Naive thymus-derived CD8-positive, alpha-beta T cell (primary cell): ENCODE data around the gene ZKSCAN7. TPM values are rescaled to one million over a fixed set of nuclear protein-coding genes. Genes with fewer than 3 reads are reported as not detected.
"Not testable (repeated sequence)": the region's sequence is repeated elsewhere in the genome, so short reads cannot be mapped to it uniquely, and the experiment has no call there.

Experiments
- ATAC-seq, 2 donors: fragments of 150-1000 bp; cut with Tn5 transposase in 1 of 2; sonication (Bioruptor Pico), chemical (Tn5 transposase) in 1 of 2; 1 replicate in 1 of 2; 2 replicates in 1 of 2; pipeline ENCODE4 v1.10.0; 2021; ENCODE audit warnings: mild to moderate bottlenecking in 2 of 2, moderate library complexity in 2 of 2
- POLR2A ChIA-PET: fragments of 350-600 bp; sonication (Branson Sonifier 250); formaldehyde crosslinking; loops from one replicate; lab custom pipeline; 2021; ENCODE audit warnings: antibody characterized with exemption; lab: Charles Lee
- DNase-seq, 10 donors: peaks; one replicate each; pipeline versions ENCODE4 v3.0.0 to v3.0.0-alpha.2; 2020 to 2022
- H3K27ac Mint-ChIP-seq, 10 donors: one replicate each; pipeline ENCODE4 v1.8.0; 2020 to 2022; ENCODE audit warnings: mild to moderate bottlenecking in 10 of 10, mixed read lengths in 10 of 10, moderate library complexity in 4 of 10, inconsistent platforms in 1 of 10
- H3K27me3 Mint-ChIP-seq, 5 donors: one replicate each; pipeline ENCODE4 v1.8.0; 2021 to 2022; ENCODE audit warnings: mixed read lengths in 5 of 5
- H3K36me3 Mint-ChIP-seq, 3 donors: one replicate each; pipeline ENCODE4 v1.8.0; 2020 to 2022; ENCODE audit warnings: mixed read lengths in 3 of 3, mild to moderate bottlenecking in 2 of 3, inconsistent platforms in 1 of 3
- H3K4me1 Mint-ChIP-seq, 4 donors: one replicate each; pipeline ENCODE4 v1.8.0; 2021 to 2022; ENCODE audit warnings: mixed read lengths in 4 of 4
- H3K4me3 Mint-ChIP-seq, 10 donors: one replicate each; pipeline ENCODE4 v1.8.0; 2020 to 2022; ENCODE audit warnings: mild to moderate bottlenecking in 10 of 10, mixed read lengths in 10 of 10, moderate library complexity in 6 of 10, inconsistent platforms in 1 of 10
- H3K9me3 Mint-ChIP-seq, 9 donors: one replicate each; pipeline ENCODE4 v1.8.0; 2020 to 2022; ENCODE audit warnings: mixed read lengths in 9 of 9, mild to moderate bottlenecking in 3 of 9, inconsistent platforms in 1 of 9, moderate library complexity in 1 of 9
- polyA plus RNA-seq, 3 donors: library from polyadenylated mRNA; unstranded; fragments of 300-500 nt; fragmentation: Illumina TruSeq; gene quantifications; one replicate each; pipeline ENCODE4 v1.2.3, GENCODE V29; 2021
- total RNA-seq, 8 experiments: library from RNA in 2 of 8; stranded (reverse) in 2 of 8; gene quantifications; one replicate each; pipeline ENCODE4 v1.2.3 and lab custom pipeline; 2021 to 2026

ZKSCAN7 gene
- total and polyA plus RNA-seq, 5 experiments from 2014 or later = 2.6 to 10.5 (median 5.9) TPM

DNA sequence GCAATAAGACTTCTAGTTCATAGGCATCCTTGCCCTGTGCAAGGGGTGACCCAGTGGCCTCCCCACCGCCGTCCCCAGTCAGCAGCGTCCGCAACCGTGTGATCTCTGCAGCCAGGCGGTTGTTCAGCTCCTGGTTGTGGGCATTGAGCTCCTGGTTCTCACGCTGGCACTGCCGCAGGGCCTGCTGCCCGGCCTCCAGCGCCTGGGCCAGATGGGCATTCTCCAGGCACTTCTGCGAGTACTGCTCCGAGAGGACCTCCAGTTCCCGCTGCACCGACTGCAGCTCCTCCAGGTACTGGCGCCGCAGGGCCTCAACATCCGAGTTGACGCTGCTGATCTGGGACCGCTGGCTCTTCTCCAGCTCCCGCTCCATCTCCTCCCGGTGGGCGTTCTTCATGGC lies 23.3 kb downstream of the ZKSCAN7 start:
- H3K27me3 Mint-ChIP-seq, ATAC-seq, H3K27ac Mint-ChIP-seq, POLR2A ChIA-PET, DNase-seq, H3K4me1 Mint-ChIP-seq: not testable (repeated sequence)
- Mint-ChIP-seq H3K36me3 (peaks cover 7 to 32% (median 11%) of the 10 kb centered on the region in 3 donors), H3K4me3 (peak overlapping the region in 1 of 10 donors; percentile 65), H3K9me3 (peaks cover 0 to 71% (median 15%) of the 10 kb centered on the region in 9 donors)

DNA sequence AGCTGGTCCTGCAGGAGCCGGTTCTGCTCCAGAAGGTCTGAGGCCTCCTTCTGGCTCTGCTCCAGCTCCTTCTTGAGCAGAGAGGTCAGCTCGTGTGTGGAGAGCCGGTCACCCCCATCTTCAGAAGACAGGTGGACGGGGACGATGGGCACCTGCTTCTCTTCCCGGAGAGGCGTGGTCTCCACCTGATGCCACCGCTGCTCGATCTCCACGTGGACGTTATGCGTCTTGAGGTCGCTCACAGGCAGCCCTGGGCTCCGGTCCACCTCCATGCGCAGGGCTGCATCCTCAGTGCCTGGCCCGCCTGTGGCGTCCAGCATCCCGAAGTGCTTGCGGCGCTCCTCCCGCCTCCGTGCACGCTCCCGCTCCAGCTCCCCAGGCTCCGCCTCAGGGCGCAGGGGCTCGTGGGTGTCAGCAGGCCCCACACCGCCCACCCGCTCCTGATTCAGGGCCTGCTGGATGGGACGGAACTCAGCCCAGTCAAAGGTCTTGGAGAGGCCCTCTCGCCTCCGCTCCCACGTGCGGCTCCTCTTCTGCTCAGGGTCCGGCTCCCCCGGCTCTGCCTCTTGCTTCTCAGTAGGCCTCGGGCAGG lies 24.0 kb downstream of the ZKSCAN7 start:
- H3K4me3 Mint-ChIP-seq, H3K4me1 Mint-ChIP-seq, POLR2A ChIA-PET, H3K27ac Mint-ChIP-seq, DNase-seq, ATAC-seq: not testable (repeated sequence)
- Mint-ChIP-seq H3K9me3 (peaks cover 0 to 72% (median 18%) of the 10 kb centered on the region in 9 donors), H3K27me3 (peaks cover 3 to 13% (median 9%) of the 10 kb centered on the region in 5 donors), H3K36me3 (peaks cover 10 to 39% (median 12%) of the 10 kb centered on the region in 3 donors)

DNA sequence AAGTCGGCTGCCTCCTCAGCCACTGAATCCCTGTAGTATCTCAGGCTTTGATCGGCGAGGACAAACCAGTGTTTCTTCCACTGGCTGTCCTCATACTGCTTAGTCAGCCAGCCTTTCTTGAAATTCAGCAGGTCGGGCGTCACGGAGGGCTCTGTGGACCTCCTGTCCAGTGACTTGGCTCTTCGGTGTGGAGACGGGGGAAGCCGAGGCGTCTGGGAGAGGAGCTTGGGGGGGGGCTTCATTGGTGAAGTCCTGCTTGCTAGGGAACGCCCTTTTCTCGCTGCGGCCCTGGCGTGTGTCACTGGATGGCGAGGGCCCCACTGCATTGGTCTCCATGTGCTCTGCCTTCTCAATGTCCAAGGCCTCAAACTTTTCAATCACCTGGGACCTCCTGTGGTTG lies 24.8 kb downstream of the ZKSCAN7 start:
- H3K4me1 Mint-ChIP-seq, POLR2A ChIA-PET, DNase-seq, ATAC-seq, H3K4me3 Mint-ChIP-seq, H3K27ac Mint-ChIP-seq: not testable (repeated sequence)
- H3K9me3 Mint-ChIP-seq = peaks cover 0 to 68% (median 16%) of the 10 kb centered on the region in 9 donors
- peaks cover 10 to 39% (median 12%) of the 10 kb centered on the region in 3 donors for H3K36me3 Mint-ChIP-seq
- H3K27me3 Mint-ChIP-seq = peaks cover 6 to 17% (median 14%) of the 10 kb centered on the region in 5 donors

DNA sequence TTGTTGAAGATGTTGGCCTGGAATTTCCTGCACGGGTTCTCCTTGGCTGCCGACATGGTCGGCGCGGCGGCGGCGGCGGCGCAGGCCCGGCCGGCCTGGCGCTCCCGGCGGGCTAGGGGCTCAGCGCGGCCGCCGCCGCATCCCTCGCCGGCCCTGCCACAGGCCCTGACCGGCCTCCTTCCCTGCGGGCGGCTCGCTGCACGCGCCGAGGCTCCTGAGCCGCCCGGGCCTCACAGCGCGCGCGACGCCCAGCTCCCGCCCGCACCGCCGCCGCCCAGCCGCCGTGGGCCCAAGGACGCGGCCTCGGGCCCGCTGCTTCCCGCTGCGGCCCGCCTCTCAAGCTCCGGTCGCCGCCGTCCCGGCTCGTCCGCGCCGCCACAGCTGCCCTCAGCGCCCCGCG lies 26.0 kb downstream of the ZKSCAN7 start:
- DNase-seq, H3K27ac Mint-ChIP-seq, ATAC-seq, POLR2A ChIA-PET, H3K4me3 Mint-ChIP-seq: not testable (repeated sequence)
- peaks cover 4 to 21% (median 16%) of the 10 kb centered on the region in 4 donors for H3K4me1 Mint-ChIP-seq
- H3K9me3 Mint-ChIP-seq = peaks cover 0 to 70% (median 15%) of the 10 kb centered on the region in 9 donors
- H3K27me3 Mint-ChIP-seq = peaks cover 6 to 29% (median 24%) of the 10 kb centered on the region in 5 donors
- H3K36me3 Mint-ChIP-seq = peaks cover 10 to 38% (median 12%) of the 10 kb centered on the region in 3 donors

DNA sequence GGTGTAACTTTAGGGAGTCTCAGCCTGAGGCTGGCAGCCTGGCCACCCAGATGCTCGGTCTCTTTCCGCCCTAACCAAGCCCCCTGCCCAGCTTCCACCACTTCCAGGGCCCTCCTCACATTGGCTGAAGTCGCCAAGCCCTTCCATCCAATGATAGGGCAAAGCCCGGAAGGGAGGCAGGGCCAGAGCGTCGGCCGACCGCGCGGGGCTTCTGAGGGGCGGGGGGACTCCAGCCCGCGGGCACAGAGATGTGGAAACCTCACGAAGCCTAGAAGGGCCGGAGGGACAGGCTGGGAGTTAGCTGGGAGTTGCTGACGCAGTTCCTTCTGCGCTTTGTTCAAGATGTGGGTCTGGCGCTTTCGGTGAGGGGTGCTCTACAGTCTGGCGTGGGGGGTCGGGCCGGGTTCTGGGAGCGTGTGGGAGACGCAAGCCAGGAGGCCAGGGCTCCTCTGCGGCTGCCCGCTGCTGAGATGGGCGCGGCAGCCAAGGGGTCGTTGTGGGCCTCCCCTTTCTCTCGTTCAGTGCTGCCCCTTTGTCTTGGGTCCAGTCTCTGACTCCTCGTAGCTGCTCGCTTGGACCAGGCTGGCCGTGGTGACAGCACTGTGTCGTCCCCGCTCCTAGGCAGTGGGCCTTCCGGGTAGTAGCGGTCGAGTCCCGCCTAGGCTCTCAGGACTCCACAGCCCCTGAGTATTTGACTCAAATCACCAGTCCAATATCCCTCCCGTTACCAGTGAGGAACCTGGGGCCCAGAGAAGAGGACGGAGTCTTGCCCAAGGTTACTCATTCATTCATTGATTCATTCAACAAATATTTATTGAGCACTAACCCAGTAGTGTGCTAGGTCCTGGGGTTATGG lies 29.9 kb downstream of the ZKSCAN7 start, which contains the start of gene ZNF660:
Gene ZNF660, plus strand, starts transcription at position 319 of the 856 bp plus-strand sequence. CDS start 9,230 bp downstream, outside the sequence.
- POLR2A ChIA-PET = interaction anchor here (0.6 kb wide), 1 partner anchor 41 kb away, joined by 4 read pairs; no protein-coding TSS in a partner anchor
- peak; percentile 56 to 57 for ATAC-seq
- Mint-ChIP-seq H3K36me3 (peaks cover 16 to 33% (median 30%) of the 10 kb centered on the region in 3 donors), H3K4me1 (peaks cover 4 to 22% (median 16%) of the 10 kb centered on the region in 4 donors), H3K4me3 (peak within 1 kb of the TSS; percentile 52 to 86 (median 78)), H3K9me3 (peaks cover 0 to 64% (median 29%) of the 10 kb centered on the region in 9 donors), H3K27ac (peak within 1 kb of the TSS in 6 of 10 donors; percentile 16 to 87 (median 38)), H3K27me3 (peaks cover 9 to 57% (median 37%) of the 10 kb centered on the region in 5 donors)
- DNase-seq = peak in 2 of 10 donors; percentile 1 to 17

DNA sequence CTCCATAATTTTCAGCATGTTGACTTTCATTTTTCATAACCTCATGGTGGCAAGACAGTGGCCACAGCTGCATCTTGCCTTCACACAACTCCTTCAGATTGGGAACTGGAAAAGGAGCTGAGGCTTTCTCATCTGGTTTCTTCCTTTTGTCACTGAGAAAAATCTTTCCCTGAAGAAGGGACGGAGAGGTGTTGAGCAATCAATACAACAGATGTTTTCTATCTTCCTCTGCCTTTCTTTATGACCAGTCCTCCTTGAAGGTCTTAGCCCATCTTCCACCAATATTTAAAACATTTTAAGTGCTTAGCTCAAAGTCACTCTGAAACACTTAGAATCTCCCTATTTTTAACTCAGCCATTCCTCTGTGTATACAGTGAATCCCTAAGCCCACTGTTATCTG lies 41.6 kb downstream of the ZKSCAN7 start:
- ATAC-seq (no peak), DNase-seq (no peak)
- Mint-ChIP-seq H3K9me3 (peaks cover 20 to 64% (median 40%) of the 10 kb centered on the region in 9 donors), H3K4me3 (no peak overlapping the region), H3K27ac (no peak overlapping the region), H3K27me3 (peaks cover 0 to 5% (median 0%) of the 10 kb centered on the region in 5 donors), H3K4me1 (no peaks in the 10 kb centered on the region), H3K36me3 (peaks cover 3 to 50% (median 39%) of the 10 kb centered on the region in 3 donors)
- POLR2A ChIA-PET = no interaction called here

DNA sequence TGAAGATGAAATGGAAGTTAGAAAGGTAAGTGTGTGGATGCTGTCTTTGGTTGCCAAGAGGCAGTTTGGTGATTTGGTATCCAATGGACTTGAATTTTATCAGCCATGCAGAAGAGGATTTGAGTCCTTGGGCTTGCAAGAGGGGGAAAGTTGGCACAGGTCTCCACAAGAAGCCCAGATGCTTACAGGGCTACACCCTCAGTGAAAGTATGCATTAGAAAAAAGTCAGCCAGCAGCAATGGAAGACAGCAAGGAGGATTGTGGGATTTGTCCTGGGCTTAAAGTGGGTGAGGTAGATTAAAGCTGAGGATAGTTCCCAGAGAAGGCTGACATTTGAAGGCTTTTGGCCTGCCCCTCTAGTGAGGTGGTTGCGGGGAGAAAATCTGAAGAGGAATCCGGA lies 46.8 kb downstream of the ZKSCAN7 start:
- POLR2A ChIA-PET = no interaction called here
- H3K9me3 Mint-ChIP-seq = peaks cover 0 to 28% (median 15%) of the 10 kb centered on the region in 9 donors
- ATAC-seq (no peak), DNase-seq (no peak)
- H3K27me3 Mint-ChIP-seq = peaks cover 0 to 18% (median 0%) of the 10 kb centered on the region in 5 donors
- peaks cover 0 to 37% (median 36%) of the 10 kb centered on the region in 3 donors for H3K36me3 Mint-ChIP-seq
- no peaks in the 10 kb centered on the region for H3K4me1 Mint-ChIP-seq
- H3K27ac Mint-ChIP-seq = no peak overlapping the region
- no peak overlapping the region for H3K4me3 Mint-ChIP-seq

DNA sequence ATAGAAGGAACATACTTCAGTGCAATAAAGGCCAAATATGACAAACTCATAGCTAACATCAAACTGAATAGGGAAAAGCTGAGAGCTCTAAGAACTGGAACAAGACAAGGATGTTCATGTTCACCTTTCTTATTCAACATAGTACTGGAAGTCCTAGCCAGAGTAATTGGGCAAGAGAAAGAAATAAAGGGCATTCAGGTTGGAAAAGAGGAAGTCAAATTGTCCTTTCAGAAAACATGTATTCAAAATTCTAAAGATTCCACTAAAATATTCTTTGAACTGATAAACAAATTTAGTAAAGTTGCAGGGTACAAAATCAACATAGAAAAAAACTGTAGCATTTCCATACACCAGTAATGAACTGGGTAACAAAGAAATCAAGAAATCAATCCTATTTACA lies 57.7 kb downstream of the ZKSCAN7 start:
- no peaks in the 10 kb centered on the region for H3K4me1 Mint-ChIP-seq
- POLR2A ChIA-PET = no interaction called here
- no peak overlapping the region for H3K27ac Mint-ChIP-seq
- H3K9me3 Mint-ChIP-seq = peaks cover 0 to 12% (median 0%) of the 10 kb centered on the region in 9 donors
- H3K27me3 Mint-ChIP-seq = peaks cover 0 to 3% (median 2%) of the 10 kb centered on the region in 5 donors
- DNase-seq (no peak), ATAC-seq (no peak)
- peaks cover 2 to 22% (median 7%) of the 10 kb centered on the region in 3 donors for H3K36me3 Mint-ChIP-seq
- no peak overlapping the region for H3K4me3 Mint-ChIP-seq

Other genes starting within 250 kb of the ZKSCAN7 start
- 10 to 100 TPM; 19.5 to 23.7 TPM for gene TCAIM, start 216.4 kb upstream of the ZKSCAN7 start, total RNA-seq
- 10 to 100 TPM; 12.1 to 14.0 (median 13.1) TPM for gene TCAIM, start 216.4 kb upstream of the ZKSCAN7 start, polyA plus RNA-seq
- 10 to 100 TPM; 31.1 to 32.2 TPM for gene ZNF445, start 77.5 kb upstream of the ZKSCAN7 start, total RNA-seq
- 1 to 10 TPM; 2.8 to 3.3 (median 3.0) TPM for gene ZNF445, start 77.5 kb upstream of the ZKSCAN7 start, polyA plus RNA-seq
- 1 to 10 TPM; 1.7 to 1.9 TPM for gene ZNF660, start 29.8 kb downstream of the ZKSCAN7 start, total RNA-seq
- gene ZNF660, start 29.8 kb downstream of the ZKSCAN7 start, polyA plus RNA-seq = under 1 TPM in 2 of 3 donors, not detected in 1; 0.28 to 0.99 TPM
- gene ZNF197, start 69.8 kb downstream of the ZKSCAN7 start, total RNA-seq = 10 to 100 TPM; 16.1 to 17.2 TPM
- gene ZNF197, start 69.8 kb downstream of the ZKSCAN7 start, polyA plus RNA-seq = 1 to 10 TPM; 3.2 to 6.8 (median 4.2) TPM
- gene ZNF35, start 93.5 kb downstream of the ZKSCAN7 start, total RNA-seq = 1 to 10 TPM; 2.7 to 3.9 TPM
- gene ZNF35, start 93.5 kb downstream of the ZKSCAN7 start, polyA plus RNA-seq = 1 to 10 TPM in 1 of 3 donors, under 1 TPM in 2; 0.41 to 1.2 (median 0.62) TPM
- 1 to 10 TPM; 6.0 to 6.1 TPM for gene ZNF502, start 157.5 kb downstream of the ZKSCAN7 start, total RNA-seq
- gene ZNF502, start 157.5 kb downstream of the ZKSCAN7 start, polyA plus RNA-seq = 1 to 10 TPM; 2.3 to 3.4 (median 2.4) TPM
- gene ZNF501, start 174.4 kb downstream of the ZKSCAN7 start, total RNA-seq = 1 to 10 TPM; 3.9 to 4.5 TPM
- gene ZNF501, start 174.4 kb downstream of the ZKSCAN7 start, polyA plus RNA-seq = 1 to 10 TPM; 1.6 to 2.3 (median 2.2) TPM
- 10 to 100 TPM; 39.8 to 50.0 TPM for gene KIAA1143, start 206.4 kb downstream of the ZKSCAN7 start, total RNA-seq
- gene KIAA1143, start 206.4 kb downstream of the ZKSCAN7 start, polyA plus RNA-seq = 10 to 100 TPM; 24.1 to 34.9 (median 30.6) TPM
- gene KIF15, start 206.6 kb downstream of the ZKSCAN7 start, total RNA-seq = under 1 TPM; 0.30 to 0.57 TPM
- gene KIF15, start 206.6 kb downstream of the ZKSCAN7 start, polyA plus RNA-seq = under 1 TPM in 1 of 3 donors, not detected in 2; 0.08 TPM